Activated T-helper 2 cell treated with anti-CD3 and anti-CD28 coated beads, Interferon-gamma antibody, Interleukin-2, Interleukin-4, amounts not matched to agents 10 μg/mL and 5 μg/mL and 100 μg/mL, durations not matched to agents 14 hours and 24 hours and 36 hours (primary cell): ENCODE data around the gene FAM186B. TPM values are rescaled to one million over a fixed set of nuclear protein-coding genes. Genes with fewer than 3 reads are reported as not detected.

Experiments
- DNase-seq: peaks from one replicate; pipeline ENCODE4 v3.0.0; 2021; ENCODE audit warnings: low spot score
- H3K27ac Mint-ChIP-seq: one replicate; pipeline ENCODE4 v1.8.0; 2021; ENCODE audit warnings: mixed read lengths
- H3K27me3 Mint-ChIP-seq: one replicate; pipeline ENCODE4 v1.8.0; 2021; ENCODE audit warnings: low read depth, mixed read lengths
- H3K36me3 Mint-ChIP-seq: one replicate; pipeline ENCODE4 v1.8.0; 2021; ENCODE audit warnings: low read depth, mixed read lengths
- H3K4me1 Mint-ChIP-seq: one replicate; pipeline ENCODE4 v1.8.0; 2021; ENCODE audit warnings: low read depth, mixed read lengths
- H3K4me3 Mint-ChIP-seq: one replicate; pipeline ENCODE4 v1.8.0; 2021; ENCODE audit warnings: low read depth, mild to moderate bottlenecking, moderate library complexity, mixed read lengths
- H3K9me3 Mint-ChIP-seq: one replicate; pipeline ENCODE4 v1.8.0; 2021; ENCODE audit warnings: mixed read lengths
- intact Hi-C: fragments of 100-400 bp; cut with micrococcal nuclease; formaldehyde crosslinking; loops from one replicate; pipeline ENCODE4 v1.15.1; 2023
- total RNA-seq: library from RNA; stranded (reverse); gene quantifications from 2 replicates; pipeline ENCODE4 v1.2.3, GENCODE V29; 2022

Gene FAM186B
- total RNA-seq, 1 donor from 2014 or later, result 0.30 TPM

DNA sequence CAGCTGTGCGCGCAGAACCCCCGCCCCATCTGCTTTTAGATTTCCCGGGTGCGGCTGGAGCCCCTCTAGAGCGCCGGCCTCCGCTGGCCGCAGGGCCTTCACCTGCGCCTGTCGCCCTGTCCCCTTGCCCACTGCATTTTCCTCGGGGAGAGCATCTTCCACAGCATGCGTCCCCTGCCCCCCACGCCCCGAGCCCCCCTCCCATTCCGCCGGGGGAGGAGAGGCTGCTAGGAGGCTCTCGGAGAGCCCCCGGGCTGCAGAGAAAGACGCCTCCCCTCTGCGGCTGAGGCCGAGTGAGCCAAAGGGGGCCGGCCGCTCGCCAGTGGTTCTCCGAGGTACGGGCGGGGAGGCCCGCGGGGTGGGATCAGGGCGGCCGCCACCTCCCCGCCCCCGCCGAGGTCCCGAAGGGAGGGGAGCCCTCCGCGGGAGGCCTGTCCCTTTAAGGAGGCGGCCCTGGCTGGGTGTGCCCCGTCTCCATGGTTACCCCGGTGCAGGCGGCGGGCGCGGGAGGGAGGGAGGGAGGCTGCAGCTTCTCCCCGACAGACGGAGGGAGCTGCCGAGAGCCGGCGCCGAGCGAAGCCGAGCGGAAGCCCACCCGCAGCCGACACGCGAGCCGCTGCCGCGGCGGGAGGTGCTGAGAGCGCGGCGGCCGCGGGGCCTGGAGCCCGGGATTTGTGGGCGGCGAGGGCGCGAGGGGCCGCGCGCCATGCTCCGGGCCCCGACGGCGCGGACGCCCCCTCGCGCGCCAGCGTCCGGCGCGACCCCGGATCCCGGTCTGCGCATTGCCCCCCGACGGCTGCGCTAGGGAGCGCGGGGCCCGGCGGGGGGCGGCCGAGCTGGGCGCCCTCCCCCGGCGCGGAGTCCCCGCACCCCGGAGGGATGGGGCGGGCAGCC, 66.7 kb downstream of the FAM186B start, which contains the start of gene KCNH3:
Gene KCNH3, plus strand, starts transcription at position 521 of the 894 bp plus-strand sequence. CDS start 387 bp downstream, outside the sequence.
- H3K27ac Mint-ChIP-seq, result no peak within 1 kb of the TSS
- no peaks in the 10 kb centered on the region for H3K36me3 Mint-ChIP-seq
- intact Hi-C loops, result no loop called here
- H3K9me3 Mint-ChIP-seq, result no peaks in the 10 kb centered on the region
- H3K4me3 Mint-ChIP-seq, result peak within 1 kb of the TSS; percentile 60
- peak; percentile 81 for DNase-seq
- peaks cover 4% of the 10 kb centered on the region for H3K4me1 Mint-ChIP-seq
- H3K27me3 Mint-ChIP-seq, result peaks cover 54% of the 10 kb centered on the region

DNA sequence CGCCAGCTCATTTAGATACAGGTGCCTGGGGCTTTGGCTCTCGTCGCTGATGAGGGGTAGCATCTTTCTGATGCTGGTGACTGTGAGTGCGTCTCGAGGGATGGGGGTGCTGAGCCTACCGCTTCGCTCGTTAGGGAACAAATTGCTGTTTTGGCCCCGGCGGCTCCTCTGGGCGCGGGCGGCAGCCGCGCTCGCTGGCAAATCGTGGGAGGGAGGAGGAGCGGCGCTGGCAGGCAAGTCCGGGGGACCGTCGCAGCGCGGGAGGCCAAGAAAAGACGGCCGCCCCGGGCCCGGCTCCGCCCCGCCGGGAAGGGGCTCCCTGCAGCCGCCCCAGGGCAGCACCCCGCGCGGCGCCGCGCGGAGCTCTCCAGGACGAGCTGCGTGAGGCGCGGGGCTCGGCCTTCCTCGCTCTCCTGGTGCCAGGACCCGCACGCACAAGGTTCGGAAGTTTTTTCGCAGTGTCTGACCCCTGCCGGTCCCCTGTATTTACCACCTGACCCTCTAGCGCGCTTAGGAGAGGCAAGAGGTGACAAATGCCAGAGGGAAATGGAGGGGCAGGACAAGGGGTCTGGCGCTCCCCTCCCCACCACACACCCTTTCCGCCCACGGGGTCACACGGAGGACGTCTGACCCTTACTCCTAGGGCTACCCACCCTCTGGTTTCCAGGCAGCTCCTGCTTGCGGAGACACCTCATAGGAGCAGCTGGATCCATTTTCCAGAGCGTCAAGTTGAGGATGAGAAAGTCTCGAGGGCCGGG, 67.5 kb downstream of the FAM186B start:
- peaks cover 4% of the 10 kb centered on the region for H3K4me1 Mint-ChIP-seq
- H3K36me3 Mint-ChIP-seq, result no peaks in the 10 kb centered on the region
- no peak for DNase-seq
- H3K4me3 Mint-ChIP-seq, result peak overlapping the region; percentile 76
- H3K9me3 Mint-ChIP-seq, result no peaks in the 10 kb centered on the region
- H3K27ac Mint-ChIP-seq, result no peak overlapping the region
- intact Hi-C loops, result no loop called here
- H3K27me3 Mint-ChIP-seq, result peaks cover 52% of the 10 kb centered on the region

Other genes starting within 250 kb of the FAM186B start
- gene SPATS2, start 238.2 kb downstream of the FAM186B start, total RNA-seq, result 17.9 and 19.3 TPM in 2 replicates
- gene KCNH3, start 66.6 kb downstream of the FAM186B start, total RNA-seq, result 2.1 and 2.9 TPM in 2 replicates
- gene MCRS1, start 37.5 kb downstream of the FAM186B start, total RNA-seq, result 67.9 and 73.0 TPM in 2 replicates
- gene PRPF40B, start 17.9 kb upstream of the FAM186B start, total RNA-seq, result 10.1 and 13.3 TPM in 2 replicates
- 36.2 and 38.0 TPM in 2 replicates for gene FMNL3, start 101.8 kb upstream of the FAM186B start, total RNA-seq
- gene TMBIM6, start 135.9 kb upstream of the FAM186B start, total RNA-seq, result 405 and 431 TPM in 2 replicates
- 5.3 and 5.7 TPM in 2 replicates for gene NCKAP5L, start 222.8 kb upstream of the FAM186B start, total RNA-seq
- gene BCDIN3D, start 237.5 kb upstream of the FAM186B start, total RNA-seq, result 3.8 and 4.2 TPM in 2 replicates